Neural crest cell (in vitro differentiated cells): Measurements from ENCODE around the gene ZNF516. TPM values are rescaled to one million over a fixed set of nuclear protein-coding genes. Genes with fewer than 3 reads are reported as not detected.

Experiments
- DNase-seq: peaks from one replicate; pipeline ENCODE4 v3.0.0; 2021; ENCODE audit warnings: low read depth, mixed read lengths, low spot score
- H3K27ac Mint-ChIP-seq: one replicate; pipeline ENCODE4 v1.8.0; 2021; ENCODE audit warnings: mild to moderate bottlenecking, mixed read lengths; ENCODE audit not compliant: unreplicated experiment
- H3K27me3 Mint-ChIP-seq: 2 replicates; pipeline ENCODE4 v1.8.0; 2021; ENCODE audit warnings: low read depth, mild to moderate bottlenecking, mixed read lengths
- H3K36me3 Mint-ChIP-seq: 2 replicates; pipeline ENCODE4 v1.8.0; 2021; ENCODE audit warnings: low read depth, mild to moderate bottlenecking, mixed read lengths
- H3K4me1 Mint-ChIP-seq: 2 replicates; pipeline ENCODE4 v1.8.0; 2021; ENCODE audit warnings: mixed read lengths
- H3K4me3 Mint-ChIP-seq: one replicate; pipeline ENCODE4 v1.8.0; 2021; ENCODE audit warnings: mild to moderate bottlenecking, mixed read lengths
- H3K9me3 Mint-ChIP-seq: 2 replicates; pipeline ENCODE4 v1.8.0; 2021; ENCODE audit warnings: mixed read lengths
- CTCF ChIP-seq: fragments of 200-600 bp; sonication (generic); conservative IDR thresholded peaks from 2 replicates; pipeline ENCODE4 v1.5.0; 2021; ENCODE audit warnings: antibody characterized with exemption, mild to moderate bottlenecking
- total RNA-seq: library from RNA; stranded (reverse); gene quantifications from 2 replicates; pipeline ENCODE4 v1.2.1, GENCODE V29; 2021

Gene ZNF516
- total RNA-seq, 1 donor from 2014 or later: 91.2 TPM

GRCh38 chr18:76314015-76314414 lies 181.0 kb downstream of the ZNF516 start:
- H3K27me3 Mint-ChIP-seq: no peaks in the 10 kb centered on the region
- H3K27ac Mint-ChIP-seq: no peak overlapping the region

More at GRCh38 chr18:76314015-76314414, 181.0 kb downstream of the ZNF516 start:
- Mint-ChIP-seq H3K4me3 (no peak overlapping the region), H3K9me3 (no peaks in the 10 kb centered on the region), H3K36me3 (no peaks in the 10 kb centered on the region), H3K4me1 (peaks cover 14% of the 10 kb centered on the region)
- TF ChIP-seq CTCF: no peak
- DNase-seq: no peak
